ENCODE measurements around the gene LRRC25.

The LRRC25 gene

GRCh38 chr19:18415178-18415867 lies 17.9 kb upstream of the LRRC25 start:
- peak overlapping the region; percentile 95 for H4K91ac ChIP-seq (ENCODE audit: low read length)
- peak overlapping the region; percentile 7 for H2AK5ac ChIP-seq (ENCODE audit: low read length, severe bottlenecking)
- peak overlapping the region; percentile 88 for H2BK15ac ChIP-seq (ENCODE audit: low read depth, poor library complexity, severe bottlenecking)
- peak overlapping the region in 1 of 2 experiments; percentile 77 for H3K4me3 ChIP-seq (ENCODE audit: insufficient read depth in 1 of 2, low read depth in 1 of 2, low read length in 2 of 2)
- no peak overlapping the region for H2AFZ ChIP-seq (ENCODE audit: low read depth, low read length)
- 82% methylated on average over 25 of the region's 25 CpGs for whole genome bisulfite sequencing
- H3K36me3 ChIP-seq (ENCODE audit: control insufficient read depth in 1 of 2, insufficient read depth in 2 of 2, low read depth in 1 of 2, low read length in 2 of 2): no peaks in the 10 kb centered on the region
- no peaks in the 10 kb centered on the region for H3K9me3 ChIP-seq (ENCODE audit: control insufficient read depth, low read length)
- H2BK120ac ChIP-seq (ENCODE audit: low read depth, low read length): peak overlapping the region; percentile 82
- peak overlapping the region; percentile 93 for H3K27ac ChIP-seq (ENCODE audit: low read length, poor library complexity, severe bottlenecking)
- no peak for DNase-seq
- H3K9ac ChIP-seq (ENCODE audit: low read length): peak overlapping the region; percentile 95
- no peak overlapping the region for H3K4me2 ChIP-seq (ENCODE audit: low read length, poor library complexity, severe bottlenecking)
- H3K14ac ChIP-seq (ENCODE audit: low read length in 2 of 2): peak overlapping the region in 1 of 2 experiments; percentile 71
- peak overlapping the region; percentile 71 to 90 for H3K18ac ChIP-seq (ENCODE audit: low read depth in 1 of 2, low read length in 2 of 2)
- peak overlapping the region; percentile 75 to 91 for H2BK12ac ChIP-seq (ENCODE audit: low read length in 2 of 2)
- H4K8ac ChIP-seq (ENCODE audit: low read length): peak overlapping the region; percentile 58
- peak overlapping the region; percentile 51 to 88 for H3K4ac ChIP-seq (ENCODE audit: low read depth in 1 of 2, low read length in 2 of 2)
- no peak overlapping the region for H3K23ac ChIP-seq (ENCODE audit: low read length in 2 of 2)
- H3K27me3 ChIP-seq (ENCODE audit: control insufficient read depth in 1 of 2, insufficient read depth in 1 of 2, low read length in 2 of 2): no peaks in the 10 kb centered on the region
- peaks cover 53% of the 10 kb centered on the region for H3K4me1 ChIP-seq (ENCODE audit: control insufficient read depth, insufficient read depth, low read depth, low read length)
- peak overlapping the region; percentile 68 for H2BK5ac ChIP-seq (ENCODE audit: low read depth, low read length, poor library complexity, severe bottlenecking)
- no peaks in the 10 kb centered on the region for H3K79me1 ChIP-seq (replicated peaks; ENCODE audit: low read length, poor library complexity, severe bottlenecking)

- peak overlapping the region; percentile 29 for H2AFZ ChIP-seq (ENCODE audit: low read depth, low read length)
- H2BK5ac ChIP-seq (ENCODE audit: low read depth, low read length, poor library complexity, severe bottlenecking): no peak overlapping the region
- no peak for DNase-seq
- peak overlapping the region; percentile 78 for H2AK5ac ChIP-seq (ENCODE audit: low read length, severe bottlenecking)
- peak overlapping the region; percentile 95 for H3K9ac ChIP-seq (ENCODE audit: low read length)
- H3K79me1 ChIP-seq (replicated peaks; ENCODE audit: low read length, poor library complexity, severe bottlenecking): no peaks in the 10 kb centered on the region
- H2BK120ac ChIP-seq (ENCODE audit: low read depth, low read length): peak overlapping the region; percentile 4
- H3K4me1 ChIP-seq (ENCODE audit: control insufficient read depth, insufficient read depth, low read depth, low read length): peaks cover 47% of the 10 kb centered on the region
- no peak overlapping the region for H3K23ac ChIP-seq (ENCODE audit: low read length in 2 of 2)
- H3K27ac ChIP-seq (ENCODE audit: low read length, poor library complexity, severe bottlenecking): peak overlapping the region; percentile 93
- H4K91ac ChIP-seq (ENCODE audit: low read length): peak overlapping the region; percentile 95
- H3K36me3 ChIP-seq (ENCODE audit: control insufficient read depth in 1 of 2, insufficient read depth in 2 of 2, low read depth in 1 of 2, low read length in 2 of 2): no peaks in the 10 kb centered on the region
- no peak overlapping the region for H3K14ac ChIP-seq (ENCODE audit: low read length in 2 of 2)
- peak overlapping the region; percentile 30 for H2BK15ac ChIP-seq (ENCODE audit: low read depth, poor library complexity, severe bottlenecking)
- no peaks in the 10 kb centered on the region for H3K27me3 ChIP-seq (ENCODE audit: control insufficient read depth in 1 of 2, insufficient read depth in 1 of 2, low read length in 2 of 2)
- peak overlapping the region; percentile 83 to 84 for H2BK12ac ChIP-seq (ENCODE audit: low read length in 2 of 2)
- no peak overlapping the region for H3K4me2 ChIP-seq (ENCODE audit: low read length, poor library complexity, severe bottlenecking)
- peak overlapping the region in 1 of 2 experiments; percentile 77 for H3K4me3 ChIP-seq (ENCODE audit: insufficient read depth in 1 of 2, low read depth in 1 of 2, low read length in 2 of 2)
- H4K8ac ChIP-seq (ENCODE audit: low read length): peak overlapping the region; percentile 84
- H3K4ac ChIP-seq (ENCODE audit: low read depth in 1 of 2, low read length in 2 of 2): peak overlapping the region; percentile 51 to 57
- WGBS: 51% methylated on average over 9 of the region's 11 CpGs
- peak overlapping the region; percentile 64 to 71 for H3K18ac ChIP-seq (ENCODE audit: low read depth in 1 of 2, low read length in 2 of 2)
- no peaks in the 10 kb centered on the region for H3K9me3 ChIP-seq (ENCODE audit: control insufficient read depth, low read length)
Measured at GRCh38 chr19:18414504-18415177, 17.2 kb upstream of the LRRC25 start.

- no peak overlapping the region for H3K27ac ChIP-seq (ENCODE audit: low read length, poor library complexity, severe bottlenecking)
- H3K79me1 ChIP-seq (replicated peaks; ENCODE audit: low read length, poor library complexity, severe bottlenecking): no peaks in the 10 kb centered on the region
- H3K27me3 ChIP-seq (ENCODE audit: control insufficient read depth in 1 of 2, insufficient read depth in 1 of 2, low read length in 2 of 2): no peaks in the 10 kb centered on the region
- no peak overlapping the region for H2BK5ac ChIP-seq (ENCODE audit: low read depth, low read length, poor library complexity, severe bottlenecking)
- H3K36me3 ChIP-seq (ENCODE audit: control insufficient read depth in 1 of 2, insufficient read depth in 2 of 2, low read depth in 1 of 2, low read length in 2 of 2): no peaks in the 10 kb centered on the region
- H3K23ac ChIP-seq (ENCODE audit: low read length in 2 of 2): no peak overlapping the region
- H2BK15ac ChIP-seq (ENCODE audit: low read depth, poor library complexity, severe bottlenecking): no peak overlapping the region
- H2BK120ac ChIP-seq (ENCODE audit: low read depth, low read length): no peak overlapping the region
- H3K4me1 ChIP-seq (ENCODE audit: control insufficient read depth, insufficient read depth, low read depth, low read length): peaks cover 38% of the 10 kb centered on the region
- no peaks in the 10 kb centered on the region for H3K9me3 ChIP-seq (ENCODE audit: control insufficient read depth, low read length)
- no peak for DNase-seq
- H2AK5ac ChIP-seq (ENCODE audit: low read length, severe bottlenecking): peak overlapping the region; percentile 65
- H2AFZ ChIP-seq (ENCODE audit: low read depth, low read length): no peak overlapping the region
- no peak overlapping the region for H3K4me3 ChIP-seq (ENCODE audit: insufficient read depth in 1 of 2, low read depth in 1 of 2, low read length in 2 of 2)
- H2BK12ac ChIP-seq (ENCODE audit: low read length in 2 of 2): peak overlapping the region in 1 of 2 experiments; percentile 3
- no peak overlapping the region for H3K18ac ChIP-seq (ENCODE audit: low read depth in 1 of 2, low read length in 2 of 2)
- H3K4me2 ChIP-seq (ENCODE audit: low read length, poor library complexity, severe bottlenecking): no peak overlapping the region
- 91% methylated on average over 15 of the region's 16 CpGs for WGBS
- H4K8ac ChIP-seq (ENCODE audit: low read length): no peak overlapping the region
- H4K91ac ChIP-seq (ENCODE audit: low read length): peak overlapping the region; percentile 56
- no peak overlapping the region for H3K9ac ChIP-seq (ENCODE audit: low read length)
- no peak overlapping the region for H3K14ac ChIP-seq (ENCODE audit: low read length in 2 of 2)
- peak overlapping the region in 1 of 2 experiments; percentile 57 for H3K4ac ChIP-seq (ENCODE audit: low read depth in 1 of 2, low read length in 2 of 2)
Measured at GRCh38 chr19:18412610-18413239, 15.3 kb upstream of the LRRC25 start.

- H3K79me1 ChIP-seq (replicated peaks; ENCODE audit: low read length, poor library complexity, severe bottlenecking): no peaks in the 10 kb centered on the region
- no peak overlapping the region for H3K23ac ChIP-seq (ENCODE audit: low read length in 2 of 2)
- no peak overlapping the region for H2BK15ac ChIP-seq (ENCODE audit: low read depth, poor library complexity, severe bottlenecking)
- H3K4me3 ChIP-seq (ENCODE audit: insufficient read depth in 1 of 2, low read depth in 1 of 2, low read length in 2 of 2): no peak overlapping the region
- peaks cover 17% of the 10 kb centered on the region for H3K4me1 ChIP-seq (ENCODE audit: control insufficient read depth, insufficient read depth, low read depth, low read length)
- no peak overlapping the region for H3K14ac ChIP-seq (ENCODE audit: low read length in 2 of 2)
- H3K27ac ChIP-seq (ENCODE audit: low read length, poor library complexity, severe bottlenecking): peak overlapping the region; percentile 81
- H4K8ac ChIP-seq (ENCODE audit: low read length): no peak overlapping the region
- no peaks in the 10 kb centered on the region for H3K27me3 ChIP-seq (ENCODE audit: control insufficient read depth in 1 of 2, insufficient read depth in 1 of 2, low read length in 2 of 2)
- H3K9ac ChIP-seq (ENCODE audit: low read length): no peak overlapping the region
- peak overlapping the region; percentile 43 for H2AK5ac ChIP-seq (ENCODE audit: low read length, severe bottlenecking)
- no peak overlapping the region for H2BK5ac ChIP-seq (ENCODE audit: low read depth, low read length, poor library complexity, severe bottlenecking)
- peak overlapping the region; percentile 1 for H4K91ac ChIP-seq (ENCODE audit: low read length)
- H2BK120ac ChIP-seq (ENCODE audit: low read depth, low read length): no peak overlapping the region
- no peak for DNase-seq
- no peaks in the 10 kb centered on the region for H3K9me3 ChIP-seq (ENCODE audit: control insufficient read depth, low read length)
- H2AFZ ChIP-seq (ENCODE audit: low read depth, low read length): no peak overlapping the region
- no peak overlapping the region for H3K4me2 ChIP-seq (ENCODE audit: low read length, poor library complexity, severe bottlenecking)
- 48% methylated on average over 10 of the region's 10 CpGs for WGBS
- H2BK12ac ChIP-seq (ENCODE audit: low read length in 2 of 2): peak overlapping the region in 1 of 2 experiments; percentile 51
- H3K36me3 ChIP-seq (ENCODE audit: control insufficient read depth in 1 of 2, insufficient read depth in 2 of 2, low read depth in 1 of 2, low read length in 2 of 2): no peaks in the 10 kb centered on the region
- peak overlapping the region in 1 of 2 experiments; percentile 13 for H3K18ac ChIP-seq (ENCODE audit: low read depth in 1 of 2, low read length in 2 of 2)
- peak overlapping the region in 1 of 2 experiments; percentile 6 for H3K4ac ChIP-seq (ENCODE audit: low read depth in 1 of 2, low read length in 2 of 2)
Measured at GRCh38 chr19:18408053-18408476, 10.6 kb upstream of the LRRC25 start.
